IMR-90 (cell line): ENCODE data around the gene DSC2. TPM values are rescaled to one million over a fixed set of nuclear protein-coding genes. Genes with fewer than 3 reads are reported as not detected.
A peak's percentile ranks its signal among the peaks of the same experiment; 100 is the strongest.

Source experiments
- ATAC-seq: fragments of 200-7000 bp; cut with Tn5 transposase; 2 replicates; pipeline ENCODE4 v1.9.1; 2020; ENCODE audit warnings: low read depth, mild to moderate bottlenecking, moderate library complexity
- BruUV-seq: library from RNA; stranded (reverse); fragments of 400-500 nt; replicated peaks from 2 replicates; lab custom pipeline; 2021; lab: Mats Ljungman, UMichigan
- CTCF ChIA-PET: fragments of 300-600 bp; formaldehyde crosslinking; extraction: SDS; loops from one replicate; lab custom pipeline; 2021; ENCODE audit warnings: antibody characterized with exemption; lab: Yijun Ruan, JAX
- POLR2A ChIA-PET: fragments of 300-600 bp; sonication (Branson Sonifier 250); formaldehyde crosslinking; loops from one replicate; lab custom pipeline; 2022; ENCODE audit warnings: antibody characterized with exemption; ENCODE audit not compliant: unreplicated experiment; lab: Charles Lee
- DNase-seq: peaks from one replicate; pipeline ENCODE4 v3.0.0; 2013
- H2AFZ ChIP-seq: replicated peaks from 2 replicates; pipeline ENCODE3; 2013; ENCODE audit warnings: low read length, mild to moderate bottlenecking; ENCODE audit not compliant: poor library complexity
- H2AK5ac ChIP-seq: 2 replicates; pipeline ENCODE4 v1.6.1; 2013; ENCODE audit warnings: low read depth, low read length, inconsistent platforms
- H2AK9ac ChIP-seq: replicated peaks from 2 replicates; pipeline ENCODE3; 2013; ENCODE audit warnings: mild to moderate bottlenecking, low read depth, low read length, moderate library complexity; ENCODE audit not compliant: poor library complexity
- H2BK120ac ChIP-seq: 2 replicates; pipeline ENCODE4 v1.6.1; 2013; ENCODE audit warnings: low read depth, low read length, inconsistent platforms
- H2BK15ac ChIP-seq: 3 replicates; pipeline ENCODE4 v1.6.1; 2013; ENCODE audit warnings: low read depth, low read length, inconsistent platforms
- H2BK20ac ChIP-seq: 2 replicates; pipeline ENCODE4 v1.6.1; 2013; ENCODE audit warnings: low read depth, mild to moderate bottlenecking, inconsistent platforms, low read length, moderate library complexity
- H2BK5ac ChIP-seq: 2 replicates; pipeline ENCODE4 v1.6.1; 2013; ENCODE audit warnings: mild to moderate bottlenecking, low read depth, low read length, inconsistent platforms; ENCODE audit not compliant: poor library complexity, severe bottlenecking
- H3K14ac ChIP-seq: replicated peaks from 2 replicates; pipeline ENCODE4 v1.6.1; 2013; ENCODE audit warnings: low read depth, low read length, inconsistent platforms
- H3K18ac ChIP-seq: 2 replicates; pipeline ENCODE4 v1.6.1; 2013; ENCODE audit warnings: low read depth, low read length, control low read depth
- H3K23ac ChIP-seq: 2 replicates; pipeline ENCODE4 v1.6.1; 2013; ENCODE audit warnings: low read depth, low read length, inconsistent platforms
- H3K27ac ChIP-seq: 2 replicates; pipeline ENCODE4 v1.5.1; 2013; ENCODE audit warnings: mild to moderate bottlenecking, control low read depth, low read length; ENCODE audit not compliant: insufficient read depth
- H3K27me3 ChIP-seq: 2 replicates; pipeline ENCODE4 v1.6.1; 2013; ENCODE audit warnings: low read length; ENCODE audit not compliant: control insufficient read depth, insufficient read depth
- H3K36me3 ChIP-seq: 2 replicates; pipeline ENCODE4 v1.6.1; 2013; ENCODE audit warnings: low read length, mixed read lengths; ENCODE audit not compliant: control insufficient read depth, insufficient read depth
- H3K4ac ChIP-seq: 2 replicates; pipeline ENCODE4 v1.6.1; 2013; ENCODE audit warnings: low read depth, low read length, inconsistent platforms
- H3K4me1 ChIP-seq: 2 replicates; pipeline ENCODE4 v1.6.1; 2013; ENCODE audit warnings: low read length, mixed read lengths; ENCODE audit not compliant: control insufficient read depth, insufficient read depth
- H3K4me2 ChIP-seq: 2 replicates; pipeline ENCODE4 v1.6.1; 2013; ENCODE audit warnings: low read depth, mild to moderate bottlenecking, control low read depth, low read length, moderate library complexity
- H3K4me3 ChIP-seq: 2 replicates; pipeline ENCODE4 v1.5.1; 2013; ENCODE audit warnings: low read depth, mild to moderate bottlenecking, control low read depth, low read length, moderate library complexity; ENCODE audit not compliant: insufficient read depth
- H3K56ac ChIP-seq: 2 replicates; pipeline ENCODE4 v1.6.1; 2013; ENCODE audit warnings: low read length, inconsistent platforms; ENCODE audit not compliant: insufficient read depth; ENCODE audit errors: extremely low read depth
- H3K79me1 ChIP-seq, 2 experiments: 2 replicates each; pipeline ENCODE4 v1.6.1; 2013; ENCODE audit warnings: low read length in 2 of 2, inconsistent platforms in 1 of 2, low read depth in 1 of 2
- H3K9ac ChIP-seq: 2 replicates; pipeline ENCODE4 v1.6.1; 2013; ENCODE audit warnings: low read depth, low read length, control low read depth
- H3K9me1 ChIP-seq: 2 replicates; pipeline ENCODE4 v1.6.1; 2013; ENCODE audit warnings: low read length, inconsistent platforms; ENCODE audit not compliant: insufficient read depth
- H3K9me3 ChIP-seq: 2 replicates; pipeline ENCODE4 v1.6.1; 2013; ENCODE audit warnings: low read length; ENCODE audit not compliant: control insufficient read depth, insufficient read depth
- H4K20me1 ChIP-seq: 2 replicates; pipeline ENCODE4 v1.6.1; 2013; ENCODE audit warnings: low read length, inconsistent platforms; ENCODE audit not compliant: insufficient read depth
- H4K5ac ChIP-seq: 2 replicates; pipeline ENCODE4 v1.6.1; 2013; ENCODE audit warnings: mild to moderate bottlenecking, low read depth, low read length, control low read depth
- H4K8ac ChIP-seq, 2 experiments: 2 replicates each; pipeline ENCODE4 v1.6.1; 2013; ENCODE audit warnings: low read depth in 2 of 2, low read length in 2 of 2, control low read depth in 1 of 2, inconsistent platforms in 1 of 2
- H4K91ac ChIP-seq: 2 replicates; pipeline ENCODE4 v1.6.1; 2013; ENCODE audit warnings: low read depth, low read length, inconsistent platforms; ENCODE audit not compliant: insufficient read depth
- CHD1 ChIP-seq: IDR thresholded peaks from 2 replicates; pipeline ENCODE4 v1.6.1; 2012; ENCODE audit warnings: low read depth, low read length, improper control_type of control experiment
- CTCF ChIP-seq: conservative IDR thresholded peaks from 2 replicates; pipeline ENCODE4 v1.5.1; 2012; ENCODE audit warnings: mild to moderate bottlenecking, low read depth, low read length, improper control_type of control experiment
- ELK1 ChIP-seq: fragments of 150-350 bp; IDR thresholded peaks from 2 replicates; pipeline ENCODE4 v1.6.1; 2016; ENCODE audit warnings: low read depth, mild to moderate bottlenecking, low read length, moderate library complexity, borderline replicate concordance
- MAZ ChIP-seq: IDR thresholded peaks from 2 replicates; pipeline ENCODE4 v1.6.1; 2012; ENCODE audit warnings: low read depth, mild to moderate bottlenecking, low read length, improper control_type of control experiment, moderate library complexity, borderline replicate concordance
- MXI1 ChIP-seq: IDR thresholded peaks from 2 replicates; pipeline ENCODE4 v1.6.1; 2012; ENCODE audit warnings: low read depth, mild to moderate bottlenecking, low read length, moderate library complexity, borderline replicate concordance
- RAD21 ChIP-seq: IDR thresholded peaks from 2 replicates; pipeline ENCODE4 v1.6.1; 2012; ENCODE audit warnings: low read length, improper control_type of control experiment
- WGBS, 2 experiments: methylation state at CpG; one replicate each; pipeline versions ENCODE4 v1.1.5 to v1.1.7; 2013; ENCODE audit warnings: missing lambda C conversion rate in 2 of 2; ENCODE audit not compliant: insufficient read length in 1 of 2; ENCODE audit errors: extremely low coverage in 2 of 2; 5-methylcytosine and 5-hydroxymethylcytosine counted together
- dilution Hi-C: fragments of 300-500 bp; cut with HindIII; formaldehyde crosslinking; loops from one replicate; pipeline ENCODE4 v1.14.3; 2018; ENCODE audit warnings: low sequenced_read_pairs; ENCODE audit not compliant: unreplicated experiment
- in situ Hi-C: fragments of 300-500 bp; cut with MboI; formaldehyde crosslinking; loops from 3 replicates; pipeline ENCODE4 v1.14.3; 2019; ENCODE audit warnings: low sequenced_read_pairs, inconsistent platforms, mixed read lengths
- intact Hi-C: fragments of 100-400 bp; cut with micrococcal nuclease; formaldehyde crosslinking; loops from 2 replicates; pipeline ENCODE4 v1.10.0; 2022
- polyA plus RNA-seq, 3 experiments: library from polyadenylated mRNA; depleted of rRNA; stranded (reverse); fragments of >200 nt; gene quantifications; 2 replicates each; pipeline ENCODE4 v1.2.3, GENCODE V29; 2012; ENCODE audit warnings: low replicate concordance in 1 of 3
- total RNA-seq: library from RNA; depleted of rRNA; stranded (reverse); fragments of >200 nt; gene quantifications from 2 replicates; pipeline ENCODE4 v1.2.3, GENCODE V29; 2012

Gene DSC2
- total and polyA plus RNA-seq, 2 of the 4 experiments (the other 2 are of a cell fraction) = not detected

GRCh38 chr18:31041271-31042083 lies 60.7 kb downstream of the DSC2 start:
- WGBS, 2 experiments = 4% methylated on average over 23 of the region's 52 CpGs; no CpG with 5 or more reads in 1 of the 2 experiments
- no peak overlapping the region for H2BK20ac ChIP-seq
- no peak overlapping the region; the same call in 1 of the 2 replicates for H3K4me2 ChIP-seq
- no peak overlapping the region for H2BK120ac ChIP-seq
- CTCF ChIA-PET = no interaction called here
- H3K9ac ChIP-seq = no peak overlapping the region
- no peak overlapping the region for H3K4ac ChIP-seq
- H3K9me1 ChIP-seq = no peaks in the 10 kb centered on the region
- H3K56ac ChIP-seq = no peak overlapping the region
- no peak overlapping the region for H3K23ac ChIP-seq
- in situ Hi-C loops = no loop called here
- POLR2A ChIA-PET = no interaction called here
- H4K5ac ChIP-seq = no peak overlapping the region
- H3K4me1 ChIP-seq = no peaks in the 10 kb centered on the region
- H4K8ac ChIP-seq = no peak overlapping the region
- H3K27me3 ChIP-seq = peaks cover 21% of the 10 kb centered on the region
- H4K91ac ChIP-seq = no peak overlapping the region
- no TSS peak for BruUV-seq
- dilution Hi-C loops = no loop called here
- H2BK5ac ChIP-seq = no peak overlapping the region
- TF ChIP-seq MAZ (no peak), CHD1 (no peak), RAD21 (no peak), MXI1 (no peak), ELK1 (no peak), CTCF (no peak)
- H3K14ac ChIP-seq = no peak overlapping the region
- no peak overlapping the region for H2AK5ac ChIP-seq
- no peak overlapping the region for H3K4me3 ChIP-seq
- H3K27ac ChIP-seq = no peak overlapping the region
- H3K79me1 ChIP-seq = no peaks in the 10 kb centered on the region
- H3K18ac ChIP-seq = no peak overlapping the region
- ATAC-seq = no peak
- peaks cover 8% of the 10 kb centered on the region for H3K9me3 ChIP-seq
- H2AFZ ChIP-seq = peak overlapping the region; percentile 21
- no peak for DNase-seq
- intact Hi-C loops = no loop called here
- no peak overlapping the region for H2AK9ac ChIP-seq
- no peaks in the 10 kb centered on the region for H4K20me1 ChIP-seq
- H3K36me3 ChIP-seq = no peaks in the 10 kb centered on the region
- H2BK15ac ChIP-seq = no peak overlapping the region
